ENCODE results near the gene LARGE2.

Gene LARGE2

DNA sequence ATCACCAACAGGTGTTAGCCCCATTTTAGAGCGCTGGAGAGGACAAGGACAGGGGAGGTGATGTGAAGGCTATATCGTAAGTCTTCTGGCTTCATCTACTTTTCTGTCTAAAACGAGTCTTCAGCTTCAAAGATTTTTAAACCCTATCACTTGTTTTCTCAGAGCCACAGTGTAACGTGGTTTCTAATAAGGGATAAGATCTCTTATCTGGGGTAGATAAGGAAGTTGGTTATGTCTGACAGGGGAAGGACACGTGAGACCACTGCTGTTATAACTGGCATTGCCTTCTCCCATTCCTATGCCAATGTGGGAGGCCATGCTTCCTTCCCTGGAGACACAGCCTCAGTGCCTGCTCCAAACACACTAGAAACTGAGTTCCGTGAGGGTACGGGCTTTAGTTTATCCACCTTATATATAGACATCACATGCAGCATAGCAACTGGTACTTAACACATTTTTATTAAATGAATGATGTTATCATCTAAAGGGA is 39.3 kb downstream of the LARGE2 start:
- ChIA-PET POLR2A (no interaction called here), CTCF (interaction anchor here (1.2 to 1.5 kb wide), 3 partner anchors 21 to 280 kb away, joined by 3 to 5 read pairs (median 3); no protein-coding TSS in a partner anchor)
- no peak for TF ChIP-seq CTCF (IDR thresholded peaks at IDR 0.05; ENCODE audit: control extremely low read depth, extremely low read depth, low read depth, missing control alignments)
- DNase-seq (ENCODE audit: extremely low spot score), result no peak

DNA sequence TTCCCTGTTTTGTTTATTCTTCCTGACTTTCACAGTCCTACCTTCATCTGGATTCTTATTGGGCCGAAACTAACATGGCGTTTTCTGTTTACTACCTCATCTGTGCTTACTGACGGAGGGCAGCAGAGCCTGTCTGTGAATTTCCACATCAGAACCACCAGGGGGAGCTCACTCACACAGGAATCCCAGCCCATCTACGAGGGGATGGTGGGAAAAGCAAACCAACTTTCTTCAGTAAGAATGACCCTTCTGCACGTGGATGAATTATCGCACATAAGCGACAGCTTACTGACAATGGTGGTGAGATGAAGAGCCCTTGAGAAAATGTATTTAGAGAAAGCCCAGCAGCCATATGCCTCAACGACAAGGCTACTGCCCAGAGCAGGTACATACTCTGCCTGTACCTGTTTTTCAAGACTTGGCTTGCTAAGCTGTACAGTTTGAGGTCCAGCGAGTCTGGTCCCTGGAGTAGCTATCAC is 42.5 kb downstream of the LARGE2 start:
- POLR2A ChIA-PET, result no interaction called here
- CTCF ChIA-PET, result interaction anchor here (0.7 to 6.0 kb wide), 58 partner anchors 8 to 591 kb away, joined by 3 to 129 read pairs (median 5); partner anchors contain the start of gene PEX16
- TF ChIP-seq CTCF (IDR thresholded peaks at IDR 0.05; ENCODE audit: control extremely low read depth, extremely low read depth, low read depth, missing control alignments), result peak; percentile 91
- DNase-seq (ENCODE audit: extremely low spot score), result peak; percentile 77

- no peak for DNase-seq (ENCODE audit: extremely low spot score)
- CTCF ChIA-PET, result interaction anchor here (5.3 to 6.0 kb wide), 4 partner anchors 14 to 39 kb away, joined by 43 to 129 read pairs (median 71); no protein-coding TSS in a partner anchor
- POLR2A ChIA-PET, result no interaction called here
- TF ChIP-seq CTCF (IDR thresholded peaks at IDR 0.05; ENCODE audit: control extremely low read depth, extremely low read depth, low read depth, missing control alignments), result no peak
Observed at GRCh38 chr11:45967506-45967905, 45.0 kb downstream of the LARGE2 start.

GRCh38 chr11:45968901-45969300 is 46.4 kb downstream of the LARGE2 start:
- ChIA-PET CTCF (interaction anchor here (0.8 to 5.3 kb wide), 5 partner anchors 11 to 339 kb away, joined by 4 to 43 read pairs (median 6); no protein-coding TSS in a partner anchor), POLR2A (no interaction called here)

DNA sequence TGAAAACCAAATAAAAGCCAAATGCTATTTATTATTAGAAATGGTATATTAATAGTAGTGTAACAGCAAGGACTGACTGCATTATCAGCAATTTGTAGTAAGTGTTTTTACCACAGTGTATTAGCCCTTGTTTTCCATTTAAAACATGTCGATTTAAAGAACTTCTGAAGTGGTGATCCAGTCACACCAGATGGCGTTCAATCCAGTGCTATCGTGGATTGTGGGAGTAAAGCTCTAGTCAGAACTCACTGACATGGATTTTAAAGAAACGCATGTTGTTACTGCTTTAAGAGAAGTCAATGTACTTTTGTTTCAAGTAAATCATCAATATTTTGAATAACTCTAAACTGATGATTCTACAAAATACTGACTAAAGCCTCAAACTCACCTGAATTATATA is 51.1 kb downstream of the LARGE2 start:
- POLR2A ChIA-PET, result no interaction called here
- CTCF ChIA-PET, result interaction anchor here (1.4 to 1.7 kb wide), 2 partner anchors 9 to 10 kb away, joined by 3 to 4 read pairs; no protein-coding TSS in a partner anchor
- no peak for TF ChIP-seq CTCF (IDR thresholded peaks at IDR 0.05; ENCODE audit: control extremely low read depth, extremely low read depth, low read depth, missing control alignments)
- DNase-seq (ENCODE audit: extremely low spot score), result no peak

More at GRCh38 chr11:45968901-45969300, 46.4 kb downstream of the LARGE2 start:
- no peak for DNase-seq (ENCODE audit: extremely low spot score)
- no peak for TF ChIP-seq CTCF (IDR thresholded peaks at IDR 0.05; ENCODE audit: control extremely low read depth, extremely low read depth, low read depth, missing control alignments)

GRCh38 chr11:45974806-45975205 is 52.4 kb downstream of the LARGE2 start:
- no peak for TF ChIP-seq CTCF (IDR thresholded peaks at IDR 0.05; ENCODE audit: control extremely low read depth, extremely low read depth, low read depth, missing control alignments)
- CTCF ChIA-PET, result interaction anchor here (0.9 to 1.4 kb wide), 2 partner anchors 9 to 10 kb away, joined by 3 to 8 read pairs; no protein-coding TSS in a partner anchor
- POLR2A ChIA-PET, result no interaction called here
- DNase-seq (ENCODE audit: extremely low spot score), result no peak
